Activated T-cell treated with anti-CD3 and anti-CD28 coated beads, Interleukin-2, amount 50 U/mL, for 1 hour (primary cell): Measurements from ENCODE around the gene PPP2CA.
"Not testable (repeated sequence)": the region's sequence is repeated elsewhere in the genome, so short reads cannot be mapped to it uniquely, and the experiment has no call there.

Experiments used
- DNase-seq: peaks from one replicate; pipeline ENCODE4 v3.0.0-alpha.2; 2020

Gene PPP2CA

GRCh38 chr5:134188092-134188491 lies 37.8 kb downstream of the PPP2CA start:
- no peak for DNase-seq

GRCh38 chr5:134184155-134185135 lies 41.4 kb downstream of the PPP2CA start:
- DNase-seq: peak; percentile 76

- DNase-seq: no peak
Measured at GRCh38 chr5:134183481-134183880, 42.4 kb downstream of the PPP2CA start.

GRCh38 chr5:134178096-134178419 lies 47.8 kb downstream of the PPP2CA start:
- DNase-seq: no peak

- no peak for DNase-seq
Measured at GRCh38 chr5:134177369-134178095, 48.3 kb downstream of the PPP2CA start.

GRCh38 chr5:134176511-134177368 lies 49.1 kb downstream of the PPP2CA start, which contains the start of gene SKP1:
Gene SKP1 (minus strand): TSS chr5:134176950. CDS start chr5:134174022, 2,928 bp downstream.
- peak; percentile 94 for DNase-seq

GRCh38 chr5:134175921-134176510 lies 49.9 kb downstream of the PPP2CA start:
- DNase-seq: no peak

GRCh38 chr5:134174841-134175839 lies 50.7 kb downstream of the PPP2CA start:
- DNase-seq: no peak

- no peak for DNase-seq
Measured at GRCh38 chr5:134171972-134172371, 53.9 kb downstream of the PPP2CA start.

- no peak for DNase-seq
Measured at GRCh38 chr5:134162592-134162991, 63.3 kb downstream of the PPP2CA start.

GRCh38 chr5:134161513-134162395 lies 64.1 kb downstream of the PPP2CA start:
- DNase-seq: no peak

- no peak for DNase-seq
Measured at GRCh38 chr5:134153657-134154056, 72.2 kb downstream of the PPP2CA start.

- no peak for DNase-seq
Measured at GRCh38 chr5:134153241-134153640, 72.6 kb downstream of the PPP2CA start.

GRCh38 chr5:134152173-134152832 lies 73.6 kb downstream of the PPP2CA start:
- not testable (repeated sequence) for DNase-seq

- DNase-seq: no peak
Measured at GRCh38 chr5:134151723-134152122, 74.2 kb downstream of the PPP2CA start.

- no peak for DNase-seq
Measured at GRCh38 chr5:134149571-134150303, 76.1 kb downstream of the PPP2CA start.

- no peak for DNase-seq
Measured at GRCh38 chr5:134148986-134149539, 76.8 kb downstream of the PPP2CA start.

GRCh38 chr5:134148316-134148715 lies 77.6 kb downstream of the PPP2CA start:
- DNase-seq: no peak
